GM19463 (cell line): Measurements from ENCODE around the gene PRDM7.
"Not testable (repeated sequence)": the region's sequence is repeated elsewhere in the genome, so short reads cannot be mapped to it uniquely, and the experiment has no call there.

Experiments used
- ATAC-seq: cut with Tn5 transposase; IDR thresholded peaks from one replicate; pipeline ENCODE4 v1.9.1; 2021; ENCODE audit warnings: mild to moderate bottlenecking, moderate library complexity; ENCODE audit not compliant: unreplicated experiment

The PRDM7 gene

GRCh38 chr16:90072442-90073105 is 4.6 kb downstream of the PRDM7 start:
- no peak for ATAC-seq

- no peak for ATAC-seq
Measured at GRCh38 chr16:90070440-90070839, 6.7 kb downstream of the PRDM7 start.

GRCh38 chr16:90061437-90061836 is 15.7 kb downstream of the PRDM7 start:
- no peak for ATAC-seq

GRCh38 chr16:90057738-90058173 is 19.4 kb downstream of the PRDM7 start:
- ATAC-seq: no peak

- ATAC-seq: not testable (repeated sequence)
Measured at GRCh38 chr16:90056521-90056920, 20.6 kb downstream of the PRDM7 start.

GRCh38 chr16:90055371-90055770 is 21.8 kb downstream of the PRDM7 start:
- ATAC-seq: no peak

- no peak for ATAC-seq
Measured at GRCh38 chr16:90054554-90054953, 22.6 kb downstream of the PRDM7 start.

GRCh38 chr16:90053902-90054500 is 23.1 kb downstream of the PRDM7 start:
- ATAC-seq: no peak

- no peak for ATAC-seq
Measured at GRCh38 chr16:90050969-90051368, 26.2 kb downstream of the PRDM7 start.

GRCh38 chr16:90048737-90049330 is 28.3 kb downstream of the PRDM7 start:
- ATAC-seq: no peak

- ATAC-seq: no peak
Measured at GRCh38 chr16:90048347-90048722, 28.8 kb downstream of the PRDM7 start.

- ATAC-seq: no peak
Measured at GRCh38 chr16:90047714-90048346, 29.3 kb downstream of the PRDM7 start.

GRCh38 chr16:90046971-90047713 is 30.0 kb downstream of the PRDM7 start:
- ATAC-seq: no peak

GRCh38 chr16:90046122-90046970 is 30.8 kb downstream of the PRDM7 start:
- ATAC-seq: no peak

- ATAC-seq: no peak
Measured at GRCh38 chr16:90044111-90044551, 33.0 kb downstream of the PRDM7 start.

- no peak for ATAC-seq
Measured at GRCh38 chr16:90043526-90043925, 33.6 kb downstream of the PRDM7 start.

- ATAC-seq: no peak
Measured at GRCh38 chr16:90042946-90043514, 34.1 kb downstream of the PRDM7 start.

GRCh38 chr16:90041896-90042473 is 35.1 kb downstream of the PRDM7 start:
- no peak for ATAC-seq
